DOHH2 (cell line): ENCODE results near the gene DLEC1.

Experiments used
- H3F3A ChIP-seq: fragments of 200-600 bp; sonication (generic), shearing (Covaris generic); 2 replicates; pipeline ENCODE4 v1.6.0; 2016; ENCODE audit warnings: antibody characterized with exemption, mild to moderate bottlenecking; ENCODE audit not compliant: control insufficient read depth, insufficient read depth
- H3K27ac ChIP-seq: fragments of 200-600 bp; sonication (generic); 2 replicates; pipeline ENCODE4 v1.5.1; 2014; ENCODE audit warnings: low read depth, mild to moderate bottlenecking, low read length, moderate library complexity
- H3K27me3 ChIP-seq: fragments of 200-600 bp; sonication (generic); 2 replicates; pipeline ENCODE4 v1.6.1; 2014; ENCODE audit warnings: mild to moderate bottlenecking, low read length, mixed read lengths; ENCODE audit not compliant: control insufficient read depth
- H3K36me3 ChIP-seq: fragments of 200-600 bp; sonication (generic); 2 replicates; pipeline ENCODE4 v1.6.1; 2014; ENCODE audit warnings: mild to moderate bottlenecking, low read length, moderate library complexity, mixed read lengths; ENCODE audit not compliant: control insufficient read depth
- H3K4me1 ChIP-seq: fragments of 200-600 bp; sonication (generic); 2 replicates; pipeline ENCODE4 v1.6.1; 2014; ENCODE audit warnings: mild to moderate bottlenecking, low read length, mixed read lengths; ENCODE audit not compliant: control insufficient read depth
- H3K4me2 ChIP-seq: fragments of 200-600 bp; sonication (generic); 2 replicates; pipeline ENCODE4 v1.6.0; 2014; ENCODE audit warnings: mild to moderate bottlenecking, low read length, moderate library complexity
- H3K4me3 ChIP-seq: fragments of 200-600 bp; sonication (generic); 2 replicates; pipeline ENCODE4 v1.5.1; 2014; ENCODE audit warnings: mild to moderate bottlenecking, low read length, mixed read lengths
- H3K79me2 ChIP-seq: fragments of 200-600 bp; sonication (generic); 2 replicates; pipeline ENCODE4 v1.6.1; 2014; ENCODE audit warnings: mild to moderate bottlenecking, low read length, mixed read lengths; ENCODE audit not compliant: control insufficient read depth
- H3K9me2 ChIP-seq: fragments of 200-600 bp; sonication (generic); replicated peaks from 2 replicates; pipeline ENCODE4 v1.6.1; 2014; ENCODE audit warnings: mild to moderate bottlenecking, low read length, mixed read lengths; ENCODE audit not compliant: control insufficient read depth
- H3K9me3 ChIP-seq: fragments of 200-600 bp; sonication (generic); 2 replicates; pipeline ENCODE4 v1.6.1; 2014; ENCODE audit warnings: antibody characterized with exemption, low read length, mixed read lengths; ENCODE audit not compliant: control insufficient read depth, insufficient read depth
- H4K20me1 ChIP-seq: fragments of 200-600 bp; sonication (generic); 2 replicates; pipeline ENCODE4 v1.6.0; 2014; ENCODE audit warnings: low read depth, mild to moderate bottlenecking, antibody characterized with exemption, low read length, moderate library complexity; ENCODE audit not compliant: control insufficient read depth, insufficient read depth
- EZH2phosphoT487 ChIP-seq: fragments of 200-600 bp; sonication (generic); IDR thresholded peaks from 2 replicates; pipeline ENCODE4 v1.6.1; 2017; ENCODE audit warnings: borderline replicate concordance, mild to moderate bottlenecking, antibody characterized with exemption, low read length, moderate library complexity, mixed read lengths
- TF ChIP-seq, protein P1 (sequence below): fragments of 200-600 bp; sonication (generic); IDR thresholded peaks from one replicate; pipeline ENCODE4 v1.5.1; 2014; ENCODE audit warnings: antibody characterized with exemption, mild to moderate bottlenecking, low read depth, low read length; ENCODE audit not compliant: poor library complexity, severe bottlenecking

DLEC1 gene

GRCh38 chr3:38039101-38039898 lies at the start of gene DLEC1:
DLEC1 (plus strand) TSS chr3:38039208; CDS start chr3:38039226, 18 bp downstream.
- Histone ChIP-seq H3K4me3 (peak within 1 kb of the TSS; percentile 50), H3K4me1 (peaks cover 18% of the 10 kb centered on the region), H3K36me3 (no peaks in the 10 kb centered on the region), H3F3A (no peaks in the 10 kb centered on the region), H3K79me2 (no peaks in the 10 kb centered on the region), H3K4me2 (peak within 1 kb of the TSS; percentile 72), H3K9me3 (no peaks in the 10 kb centered on the region), H3K27me3 (peaks cover 22% of the 10 kb centered on the region), H4K20me1 (no peaks in the 10 kb centered on the region), H3K9me2 (no peaks in the 10 kb centered on the region), H3K27ac (no peak within 1 kb of the TSS)
- peak; percentile 85; the same call in 1 of the 2 replicates for TF ChIP-seq EZH2phosphoT487
- TF ChIP-seq, protein P1, sequence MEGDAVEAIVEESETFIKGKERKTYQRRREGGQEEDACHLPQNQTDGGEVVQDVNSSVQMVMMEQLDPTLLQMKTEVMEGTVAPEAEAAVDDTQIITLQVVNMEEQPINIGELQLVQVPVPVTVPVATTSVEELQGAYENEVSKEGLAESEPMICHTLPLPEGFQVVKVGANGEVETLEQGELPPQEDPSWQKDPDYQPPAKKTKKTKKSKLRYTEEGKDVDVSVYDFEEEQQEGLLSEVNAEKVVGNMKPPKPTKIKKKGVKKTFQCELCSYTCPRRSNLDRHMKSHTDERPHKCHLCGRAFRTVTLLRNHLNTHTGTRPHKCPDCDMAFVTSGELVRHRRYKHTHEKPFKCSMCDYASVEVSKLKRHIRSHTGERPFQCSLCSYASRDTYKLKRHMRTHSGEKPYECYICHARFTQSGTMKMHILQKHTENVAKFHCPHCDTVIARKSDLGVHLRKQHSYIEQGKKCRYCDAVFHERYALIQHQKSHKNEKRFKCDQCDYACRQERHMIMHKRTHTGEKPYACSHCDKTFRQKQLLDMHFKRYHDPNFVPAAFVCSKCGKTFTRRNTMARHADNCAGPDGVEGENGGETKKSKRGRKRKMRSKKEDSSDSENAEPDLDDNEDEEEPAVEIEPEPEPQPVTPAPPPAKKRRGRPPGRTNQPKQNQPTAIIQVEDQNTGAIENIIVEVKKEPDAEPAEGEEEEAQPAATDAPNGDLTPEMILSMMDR, result no peak

GRCh38 chr3:37989821-37990480 lies 49.1 kb upstream of the DLEC1 start:
- Histone ChIP-seq H3K9me3 (no peaks in the 10 kb centered on the region), H4K20me1 (no peaks in the 10 kb centered on the region), H3K36me3 (no peaks in the 10 kb centered on the region), H3K4me2 (no peak overlapping the region), H3F3A (no peaks in the 10 kb centered on the region; the same call in 1 of the 2 replicates), H3K79me2 (peaks cover 6% of the 10 kb centered on the region), H3K27ac (no peak overlapping the region), H3K4me3 (no peak overlapping the region), H3K9me2 (no peaks in the 10 kb centered on the region), H3K4me1 (peaks cover 11% of the 10 kb centered on the region), H3K27me3 (no peaks in the 10 kb centered on the region)
- no peak for TF ChIP-seq EZH2phosphoT487
- TF ChIP-seq, protein P1, result no peak

DNA sequence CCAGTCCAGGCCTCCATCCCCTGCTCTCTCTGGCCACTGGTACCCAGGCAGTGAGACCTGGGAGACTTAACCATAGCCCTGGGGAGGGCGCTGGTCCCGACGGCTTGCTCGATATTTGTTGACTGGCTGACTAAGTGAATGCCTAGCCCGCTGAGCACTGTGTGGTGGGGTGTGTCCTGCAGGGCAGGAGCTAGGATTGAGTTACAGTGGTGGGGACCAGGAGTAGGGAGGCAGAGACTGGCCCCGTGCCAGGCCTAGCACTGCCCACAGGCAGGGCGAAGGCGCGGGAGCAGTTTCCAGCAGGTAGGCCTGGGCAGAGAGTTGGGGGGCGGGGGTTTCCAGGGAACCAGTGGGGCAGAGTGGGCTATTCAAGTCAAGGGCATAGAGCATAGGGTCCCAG lies 48.5 kb upstream of the DLEC1 start, which contains the start of gene VILL:
VILL (plus strand) TSS at position 260 of the 400 bp plus-strand sequence. CDS start 2,887 bp downstream, outside the sequence.
- H3K9me3 ChIP-seq, result no peaks in the 10 kb centered on the region
- no peaks in the 10 kb centered on the region; the same call in 1 of the 2 replicates for H3K36me3 ChIP-seq
- no peaks in the 10 kb centered on the region for H4K20me1 ChIP-seq
- no peak within 1 kb of the TSS for H3K27ac ChIP-seq
- peaks cover 11% of the 10 kb centered on the region for H3K79me2 ChIP-seq
- TF ChIP-seq EZH2phosphoT487, result no peak
- TF ChIP-seq, protein P1, result no peak
- no peaks in the 10 kb centered on the region for H3K9me2 ChIP-seq
- no peak within 1 kb of the TSS for H3K4me3 ChIP-seq
- no peaks in the 10 kb centered on the region; the same call in 1 of the 2 replicates for H3F3A ChIP-seq
- H3K4me2 ChIP-seq, result no peak within 1 kb of the TSS
- no peaks in the 10 kb centered on the region for H3K27me3 ChIP-seq
- peaks cover 16% of the 10 kb centered on the region for H3K4me1 ChIP-seq
